ENCODE results near the gene R3HDM4. TPM values are rescaled to one million over a fixed set of nuclear protein-coding genes. Genes with fewer than 3 reads are reported as not detected.
A peak's percentile ranks its signal among the peaks of the same experiment; 100 is the strongest.

The R3HDM4 gene
- total RNA-seq, 1 experiment from 2014 or later: 54.0 TPM

DNA sequence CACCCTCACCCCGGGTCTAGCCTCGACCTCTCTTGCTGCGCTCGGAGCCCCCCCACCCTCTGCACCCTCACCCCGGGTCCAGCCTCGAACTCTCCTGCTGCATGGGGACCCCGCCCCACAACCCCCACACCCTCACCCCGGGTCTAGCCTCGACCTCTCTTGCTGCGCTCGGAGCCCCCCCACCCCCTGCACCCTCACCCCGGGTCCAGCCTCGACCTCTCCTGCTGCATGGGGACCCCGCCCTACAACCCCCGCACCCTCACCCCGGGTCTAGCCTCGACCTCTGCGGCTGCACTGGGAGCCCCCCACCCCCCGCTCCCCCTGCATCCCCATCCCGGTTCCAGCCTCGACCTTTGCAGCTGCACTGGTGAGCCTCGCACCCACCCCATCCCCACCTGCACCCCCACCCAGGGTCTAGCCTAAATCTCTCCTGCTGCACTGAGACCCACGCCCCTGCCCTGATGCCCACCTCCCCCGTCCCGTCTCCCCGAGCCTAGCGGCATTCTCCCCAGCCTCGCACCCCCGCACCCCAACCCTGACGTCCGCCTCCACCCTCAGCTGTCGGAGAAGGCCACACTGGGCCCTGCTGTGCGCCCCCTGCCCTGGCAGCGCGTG lies 51.8 kb downstream of the R3HDM4 start:
- intact Hi-C loops (cut with micrococcal nuclease; ENCODE audit: unreplicated experiment): no loop called here

DNA sequence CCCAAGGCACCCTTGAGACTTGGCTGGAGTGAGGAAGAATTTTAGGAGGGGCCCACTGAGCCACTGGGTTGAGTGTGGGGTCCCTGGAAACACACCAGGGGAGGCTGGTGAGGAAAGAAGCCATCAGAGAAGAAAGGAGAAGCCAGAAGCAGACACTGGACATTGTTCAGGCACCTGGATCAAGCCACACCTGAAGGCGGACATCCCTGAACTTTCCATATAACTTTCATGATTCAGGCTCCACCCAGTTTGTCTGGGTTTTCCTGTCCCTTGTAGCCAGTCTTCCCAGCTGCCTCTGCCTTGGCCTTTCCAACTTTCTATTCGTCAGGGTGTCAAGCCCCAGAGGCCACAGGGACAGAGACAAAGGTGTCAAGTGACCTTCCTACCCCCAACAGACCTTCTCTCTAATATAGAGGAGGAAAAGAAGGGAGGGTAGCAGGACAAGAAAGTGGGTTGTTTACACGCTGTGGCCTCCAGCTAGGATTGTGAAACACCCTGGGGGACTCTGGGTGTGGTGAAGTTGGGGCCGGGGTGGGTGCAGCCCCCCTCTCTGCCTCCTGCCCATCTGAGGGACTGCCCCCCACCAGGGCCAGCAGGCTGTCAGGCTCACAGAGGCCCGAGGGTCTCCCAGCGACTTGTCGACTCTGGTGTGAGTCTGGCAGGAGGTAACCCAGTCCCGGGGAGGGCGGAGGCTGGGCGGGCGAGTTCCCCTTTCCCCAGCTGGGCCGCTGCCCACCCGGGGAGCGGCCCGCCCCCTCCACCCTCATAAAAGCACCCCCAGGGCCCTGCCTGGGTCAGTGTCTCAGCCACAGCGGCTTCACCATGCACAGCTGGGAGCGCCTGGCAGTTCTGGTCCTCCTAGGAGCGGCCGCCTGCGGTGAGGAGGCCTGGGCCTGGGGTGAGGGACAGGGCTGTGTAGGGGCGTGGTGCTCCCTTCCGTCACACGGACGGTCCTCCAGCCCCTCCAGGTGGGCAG lies 53.9 kb downstream of the R3HDM4 start, which contains the start of gene CFD:
CFD (plus strand) TSS at position 797 of the 976 bp plus-strand sequence; CDS start at position 823, 26 bp downstream.
- H3K4me1 Mint-ChIP-seq (ENCODE audit: low read depth, unreplicated experiment): no peaks in the 10 kb centered on the region
- H3K9me3 Mint-ChIP-seq (ENCODE audit: low read depth, unreplicated experiment): no peaks in the 10 kb centered on the region
- no peak within 1 kb of the TSS for H3K27ac Mint-ChIP-seq (ENCODE audit: unreplicated experiment)
- DNase-seq: no peak
- no peaks in the 10 kb centered on the region for H3K27me3 Mint-ChIP-seq (ENCODE audit: unreplicated experiment)
- CTCF ChIA-PET: interaction anchor here (0.6 kb wide), 1 partner anchor 9 kb away, joined by 4 read pairs; no protein-coding TSS in a partner anchor
- intact Hi-C loops (cut with micrococcal nuclease; ENCODE audit: unreplicated experiment): no loop called here
- TF ChIP-seq, protein P1, sequence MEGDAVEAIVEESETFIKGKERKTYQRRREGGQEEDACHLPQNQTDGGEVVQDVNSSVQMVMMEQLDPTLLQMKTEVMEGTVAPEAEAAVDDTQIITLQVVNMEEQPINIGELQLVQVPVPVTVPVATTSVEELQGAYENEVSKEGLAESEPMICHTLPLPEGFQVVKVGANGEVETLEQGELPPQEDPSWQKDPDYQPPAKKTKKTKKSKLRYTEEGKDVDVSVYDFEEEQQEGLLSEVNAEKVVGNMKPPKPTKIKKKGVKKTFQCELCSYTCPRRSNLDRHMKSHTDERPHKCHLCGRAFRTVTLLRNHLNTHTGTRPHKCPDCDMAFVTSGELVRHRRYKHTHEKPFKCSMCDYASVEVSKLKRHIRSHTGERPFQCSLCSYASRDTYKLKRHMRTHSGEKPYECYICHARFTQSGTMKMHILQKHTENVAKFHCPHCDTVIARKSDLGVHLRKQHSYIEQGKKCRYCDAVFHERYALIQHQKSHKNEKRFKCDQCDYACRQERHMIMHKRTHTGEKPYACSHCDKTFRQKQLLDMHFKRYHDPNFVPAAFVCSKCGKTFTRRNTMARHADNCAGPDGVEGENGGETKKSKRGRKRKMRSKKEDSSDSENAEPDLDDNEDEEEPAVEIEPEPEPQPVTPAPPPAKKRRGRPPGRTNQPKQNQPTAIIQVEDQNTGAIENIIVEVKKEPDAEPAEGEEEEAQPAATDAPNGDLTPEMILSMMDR (IDR thresholded peaks at IDR 0.05; ENCODE audit: unreplicated experiment): no peak
- H3K4me3 Mint-ChIP-seq (ENCODE audit: low read depth, unreplicated experiment): peak within 1 kb of the TSS; percentile 52
- H3K36me3 Mint-ChIP-seq (ENCODE audit: insufficient read depth, unreplicated experiment): peaks cover 8% of the 10 kb centered on the region
- no TSS peak for BruUV-seq (replicated peaks)

More for the DNA sequence above, 51.8 kb downstream of the R3HDM4 start:
- H3K4me1 Mint-ChIP-seq (ENCODE audit: low read depth, unreplicated experiment): no peaks in the 10 kb centered on the region
- H3K36me3 Mint-ChIP-seq (ENCODE audit: insufficient read depth, unreplicated experiment): peaks cover 16% of the 10 kb centered on the region
- no peaks in the 10 kb centered on the region for H3K27me3 Mint-ChIP-seq (ENCODE audit: unreplicated experiment)
- H3K9me3 Mint-ChIP-seq (ENCODE audit: low read depth, unreplicated experiment): no peaks in the 10 kb centered on the region
- CTCF ChIA-PET: no interaction called here
- H3K4me3 Mint-ChIP-seq (ENCODE audit: low read depth, unreplicated experiment): peak overlapping the region; percentile 52
- DNase-seq: no peak
- H3K27ac Mint-ChIP-seq (ENCODE audit: unreplicated experiment): no peak overlapping the region
- no TSS peak for BruUV-seq (replicated peaks)
- TF ChIP-seq, protein P1 (IDR thresholded peaks at IDR 0.05; ENCODE audit: unreplicated experiment): no peak

GRCh38 chr19:858284-858683 lies 54.7 kb downstream of the R3HDM4 start:
- TF ChIP-seq, protein P1 (IDR thresholded peaks at IDR 0.05; ENCODE audit: unreplicated experiment): no peak
- Mint-ChIP-seq H3K27ac (ENCODE audit: unreplicated experiment) (no peak overlapping the region), H3K27me3 (ENCODE audit: unreplicated experiment) (no peaks in the 10 kb centered on the region), H3K9me3 (ENCODE audit: low read depth, unreplicated experiment) (no peaks in the 10 kb centered on the region), H3K4me3 (ENCODE audit: low read depth, unreplicated experiment) (no peak overlapping the region), H3K4me1 (ENCODE audit: low read depth, unreplicated experiment) (no peaks in the 10 kb centered on the region), H3K36me3 (ENCODE audit: insufficient read depth, unreplicated experiment) (peaks cover 8% of the 10 kb centered on the region)
- CTCF ChIA-PET: no interaction called here
- BruUV-seq (replicated peaks): no TSS peak
- no peak for DNase-seq
- intact Hi-C loops (cut with micrococcal nuclease; ENCODE audit: unreplicated experiment): no loop called here

DNA sequence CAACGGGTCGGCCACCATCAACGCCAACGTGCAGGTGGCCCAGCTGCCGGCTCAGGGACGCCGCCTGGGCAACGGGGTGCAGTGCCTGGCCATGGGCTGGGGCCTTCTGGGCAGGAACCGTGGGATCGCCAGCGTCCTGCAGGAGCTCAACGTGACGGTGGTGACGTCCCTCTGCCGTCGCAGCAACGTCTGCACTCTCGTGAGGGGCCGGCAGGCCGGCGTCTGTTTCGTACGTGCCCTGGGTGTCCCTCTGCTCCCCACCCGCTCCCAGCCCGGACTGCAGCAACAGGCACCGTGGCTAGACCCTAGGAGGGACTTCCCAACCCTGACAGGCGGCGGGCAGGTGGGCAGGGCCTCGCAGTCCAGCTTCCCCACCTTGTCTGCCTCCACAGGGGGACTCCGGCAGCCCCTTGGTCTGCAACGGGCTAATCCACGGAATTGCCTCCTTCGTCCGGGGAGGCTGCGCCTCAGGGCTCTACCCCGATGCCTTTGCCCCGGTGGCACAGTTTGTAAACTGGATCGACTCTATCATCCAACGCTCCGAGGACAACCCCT lies 57.4 kb downstream of the R3HDM4 start:
- CTCF ChIA-PET: no interaction called here
- Mint-ChIP-seq H3K9me3 (ENCODE audit: low read depth, unreplicated experiment) (no peaks in the 10 kb centered on the region), H3K4me1 (ENCODE audit: low read depth, unreplicated experiment) (no peaks in the 10 kb centered on the region), H3K4me3 (ENCODE audit: low read depth, unreplicated experiment) (no peak overlapping the region), H3K36me3 (ENCODE audit: insufficient read depth, unreplicated experiment) (peaks cover 8% of the 10 kb centered on the region), H3K27ac (ENCODE audit: unreplicated experiment) (no peak overlapping the region), H3K27me3 (ENCODE audit: unreplicated experiment) (peaks cover 8% of the 10 kb centered on the region)
- intact Hi-C loops (cut with micrococcal nuclease; ENCODE audit: unreplicated experiment): loop anchor here (2.0 kb wide), 1 partner anchor 65 kb away; no protein-coding TSS in a partner anchor
- TF ChIP-seq, protein P1 (IDR thresholded peaks at IDR 0.05; ENCODE audit: unreplicated experiment): no peak
- no peak for DNase-seq
- BruUV-seq (replicated peaks): no TSS peak
